GM12878 (cell line): Measurements from ENCODE around the gene GPR78. TPM values are rescaled to one million over a fixed set of nuclear protein-coding genes. Genes with fewer than 3 reads are reported as not detected.

ENCODE experiments used
- ATAC-seq: fragments of 200-7000 bp; cut with Tn5 transposase; 3 replicates; pipeline ENCODE4 v1.9.1; 2020; ENCODE audit warnings: mild to moderate bottlenecking, moderate library complexity
- BruUV-seq: library from RNA; stranded (reverse); fragments of 400-500 nt; replicated peaks from 2 replicates; lab custom pipeline; 2021; lab: Mats Ljungman, UMichigan
- CTCF ChIA-PET: fragments of 300-600 bp; sonication (Branson Sonifier 250); formaldehyde crosslinking; extraction: SDS; loops from one replicate; lab custom pipeline; 2021; ENCODE audit warnings: inconsistent platforms; lab: Yijun Ruan, JAX
- POLR2A ChIA-PET: fragments of 350-600 bp; formaldehyde crosslinking; extraction: SDS; loops from one replicate; lab custom pipeline; 2021; ENCODE audit warnings: inconsistent platforms; lab: Charles Lee
- RAD21 ChIA-PET: fragments of 300-600 bp; sonication (Branson Sonifier 250); formaldehyde crosslinking; loops from one replicate; lab custom pipeline; 2023; ENCODE audit warnings: antibody characterized with exemption; ENCODE audit not compliant: unreplicated experiment; lab: Charles Lee
- SMC1A ChIA-PET: fragments of 300-600 bp; sonication (Branson Sonifier 250); formaldehyde crosslinking; loops from one replicate; lab custom pipeline; 2023; ENCODE audit not compliant: unreplicated experiment, uncharacterized antibody; lab: Charles Lee
- DNase-seq: peaks from one replicate; pipeline ENCODE4 v3.0.0-alpha.2; 2011; ENCODE audit warnings: low read depth, low spot score
- FAIRE-seq: peaks from 3 replicates; lab custom pipeline; 2011; peaks lifted over from hg19 to GRCh38; lab: Jason Lieb, UNC
- H2AFZ ChIP-seq: 2 replicates; pipeline ENCODE4 v1.6.0; 2011; ENCODE audit warnings: low read depth, low read length, control low read depth; ENCODE audit not compliant: control insufficient read depth
- H3K27ac ChIP-seq: 2 replicates; pipeline ENCODE4 v1.5.1; 2011; ENCODE audit warnings: control low read depth; ENCODE audit not compliant: control insufficient read depth, insufficient read depth
- H3K27me3 ChIP-seq, 2 experiments: replicated peaks in 1 of 2; 2 replicates each; pipeline versions ENCODE4 v1.6.0 to v1.6.1; 2011; ENCODE audit warnings: low read length in 1 of 2; ENCODE audit not compliant: control insufficient read depth in 2 of 2, insufficient read depth in 2 of 2
- H3K36me3 ChIP-seq, 2 experiments: 2 replicates each; pipeline ENCODE4 v1.5.1; 2011; ENCODE audit warnings: low read length in 1 of 2; ENCODE audit not compliant: control insufficient read depth in 2 of 2, insufficient read depth in 2 of 2
- H3K4me1 ChIP-seq: 2 replicates; pipeline ENCODE4 v1.6.1; 2011; ENCODE audit warnings: mild to moderate bottlenecking, low read length, moderate library complexity, mixed read lengths; ENCODE audit not compliant: control insufficient read depth, insufficient read depth
- H3K4me2 ChIP-seq: 2 replicates; pipeline ENCODE4 v1.6.0; 2011; ENCODE audit warnings: control low read depth; ENCODE audit not compliant: control insufficient read depth, insufficient read depth
- H3K4me3 ChIP-seq: fragments of 200-600 bp; sonication (generic); 2 replicates; pipeline ENCODE4 v1.5.1; 2016
- H3K79me2 ChIP-seq: 2 replicates; pipeline ENCODE4 v1.6.0; 2011; ENCODE audit warnings: low read length; ENCODE audit not compliant: control insufficient read depth, insufficient read depth
- H3K9ac ChIP-seq: 2 replicates; pipeline ENCODE4 v1.8.0; 2011; ENCODE audit warnings: low read length, control low read depth, mixed read lengths; ENCODE audit not compliant: control insufficient read depth, insufficient read depth
- H3K9me3 ChIP-seq: replicated peaks from 3 replicates; pipeline ENCODE4 v1.5.1; 2011; ENCODE audit warnings: mild to moderate bottlenecking, low read length; ENCODE audit not compliant: control insufficient read depth, insufficient read depth
- H4K20me1 ChIP-seq: 2 replicates; pipeline ENCODE4 v1.6.0; 2011; ENCODE audit not compliant: control insufficient read depth, insufficient read depth
- BACH1 ChIP-seq: fragments of 450-650 bp; IDR thresholded peaks from 2 replicates; pipeline ENCODE4 v1.6.1; 2017; ENCODE audit warnings: mild to moderate bottlenecking, borderline replicate concordance
- ETV6 ChIP-seq, 2 experiments: fragments of 450-650 bp in 1 of 2; IDR thresholded peaks in 1 of 2; conservative IDR thresholded peaks in 1 of 2; 2 replicates each; pipeline ENCODE4 v1.6.1; 2014; ENCODE audit warnings: antibody characterized with exemption in 1 of 2, borderline replicate concordance in 1 of 2, low read depth in 1 of 2, mild to moderate bottlenecking in 1 of 2, moderate library complexity in 1 of 2
- EZH2 ChIP-seq: IDR thresholded peaks from 2 replicates; pipeline ENCODE4 v1.6.1; 2012; ENCODE audit warnings: low read depth, mild to moderate bottlenecking, control low read depth, inconsistent platforms, low read length, borderline replicate concordance; ENCODE audit not compliant: control insufficient read depth
- PML ChIP-seq: IDR thresholded peaks from 2 replicates; pipeline ENCODE4 v1.6.1; 2012; ENCODE audit warnings: low read length, inconsistent platforms
- RB1 ChIP-seq: fragments of 450-650 bp; formaldehyde crosslinking; IDR thresholded peaks from 2 replicates; pipeline ENCODE4 v1.6.1; 2017; ENCODE audit warnings: mild to moderate bottlenecking, borderline replicate concordance
- RBBP5 ChIP-seq: fragments of 200-600 bp; sonication (generic); conservative IDR thresholded peaks from 2 replicates; pipeline ENCODE4 v1.6.1; 2016
- RELA ChIP-seq: fragments of 450-650 bp; IDR thresholded peaks from 2 replicates; pipeline ENCODE4 v1.8.0; 2014; ENCODE audit warnings: borderline replicate concordance; ENCODE audit not compliant: partially characterized antibody
- RFX5 ChIP-seq: IDR thresholded peaks from 2 replicates; pipeline ENCODE4 v1.6.1; 2011; ENCODE audit warnings: low read depth, low read length, improper control_type of control experiment
- ZNF24 ChIP-seq: fragments of 450-650 bp; IDR thresholded peaks from 2 replicates; pipeline ENCODE4 v1.6.1; 2017; ENCODE audit warnings: antibody characterized with exemption, mild to moderate bottlenecking
- ZNF274 ChIP-seq: IDR thresholded peaks from one replicate; pipeline ENCODE4 v1.8.0; 2011; ENCODE audit not compliant: insufficient read length, insufficient read depth
- ZNF622 ChIP-seq: fragments of 450-650 bp; IDR thresholded peaks from 2 replicates; pipeline ENCODE4 v1.6.1; 2017; ENCODE audit warnings: mild to moderate bottlenecking, inconsistent platforms
- WGBS: methylation state at CpG from one replicate; pipeline ENCODE4 v1.1.6; 2016; ENCODE audit warnings: low lambda C conversion rate; ENCODE audit not compliant: insufficient replicate concordance, insufficient coverage; ENCODE audit errors: missing lambda C conversion rate; 5-methylcytosine and 5-hydroxymethylcytosine counted together
- in situ Hi-C: fragments of 300-500 bp; cut with MboI; formaldehyde crosslinking; loops from 9 replicates; pipeline ENCODE4 v1.14.3; 2018; ENCODE audit warnings: mixed read lengths
- intact Hi-C: fragments of 100-400 bp; cut with micrococcal nuclease; formaldehyde crosslinking; loops from one replicate; pipeline ENCODE4 v1.14.2; 2022; ENCODE audit not compliant: unreplicated experiment
- polyA plus RNA-seq, 11 experiments: library from polyadenylated mRNA; depleted of rRNA in 4 of 11; unstranded in 6 of 11; stranded (reverse) in 5 of 11; fragments of >200 nt; fragmentation: Nextera tagmentation in 4 of 11; fragmentation: Illumina TruSeq in 1 of 11; extraction: Ambion mirVana in 4 of 11; extraction: Trizol in 1 of 11; gene quantifications; 1 replicate in 1 of 11; 2 replicates in 10 of 11; pipeline versions ENCODE4 v1.2.1 to v1.2.3, GENCODE V29; 2011 to 2016; ENCODE audit warnings: inconsistent platforms in 2 of 11, missing spikeins in 2 of 11, low read depth in 1 of 11
- total RNA-seq, 4 experiments: library from RNA; depleted of rRNA in 3 of 4; stranded (reverse); fragments of >200 nt in 3 of 4; fragmentation: Illumina TruSeq in 1 of 4; extraction: Trizol in 1 of 4; gene quantifications; 2 replicates each; pipeline versions ENCODE4 v1.2.1 to v1.2.3, GENCODE V29; 2013 to 2021
- TF ChIP-seq, protein P1 (sequence below): fragments of 450-650 bp; IDR thresholded peaks from 2 replicates; pipeline ENCODE4 v1.6.1; 2017; ENCODE audit warnings: low read depth, mild to moderate bottlenecking, moderate library complexity
- TF ChIP-seq, protein P2 (sequence below): fragments of 450-650 bp; IDR thresholded peaks from 2 replicates; pipeline ENCODE4 v1.6.1; 2017; ENCODE audit warnings: borderline replicate concordance
- TF ChIP-seq, protein P3 (sequence below): fragments of 450-650 bp; IDR thresholded peaks from 2 replicates; pipeline ENCODE4 v1.6.1; 2018; ENCODE audit warnings: borderline replicate concordance, mild to moderate bottlenecking; ENCODE audit not compliant: partially characterized antibody

GPR78 gene
- total and polyA plus RNA-seq, 10 of the 15 experiments (the other 5 are each of a cell fraction or from before 2014, with no cell fraction given): 0.03 TPM; not detected in 9

DNA sequence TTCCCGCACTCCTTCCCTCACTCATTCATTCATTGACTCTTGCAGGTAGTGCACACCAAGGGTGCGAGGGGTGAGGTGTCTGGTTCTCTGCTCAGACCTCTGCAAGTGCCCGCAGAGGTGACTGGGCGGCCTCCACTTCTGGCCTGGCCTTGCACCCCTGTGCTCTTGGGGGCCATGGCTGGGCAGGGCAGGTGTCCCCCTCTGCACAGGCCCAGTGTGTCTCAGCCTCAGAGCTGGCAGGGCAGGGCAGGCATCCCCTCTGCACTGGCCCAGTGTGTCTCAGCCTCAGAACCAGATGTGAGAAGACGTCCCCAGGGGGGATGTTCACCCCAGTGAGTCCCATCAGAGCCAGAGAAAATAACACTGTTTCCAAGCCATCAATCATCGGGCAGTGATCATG lies 29.2 kb downstream of the GPR78 start:
- Histone ChIP-seq H3K4me2 (no peak overlapping the region), H3K4me3 (no peak overlapping the region), H3K4me1 (no peaks in the 10 kb centered on the region), H3K79me2 (no peaks in the 10 kb centered on the region), H2AFZ (no peak overlapping the region), H3K9me3 (no peaks in the 10 kb centered on the region), H3K27ac (no peak overlapping the region), H4K20me1 (no peaks in the 10 kb centered on the region), H3K9ac (no peak overlapping the region), H3K36me3 (no peaks in the 10 kb centered on the region), H3K27me3 (no peaks in the 10 kb centered on the region)
- CTCF ChIA-PET: no interaction called here
- SMC1A ChIA-PET: no interaction called here
- no TSS peak for BruUV-seq
- FAIRE-seq (no peak), ATAC-seq (no peak), DNase-seq (no peak)
- 23% methylated on average over 6 of the region's 6 CpGs for WGBS
- POLR2A ChIA-PET: no interaction called here
- RAD21 ChIA-PET: interaction anchor here (0.6 kb wide), 1 partner anchor 313 kb away, joined by 3 read pairs; no protein-coding TSS in a partner anchor
- intact Hi-C loops (no loop called here), in situ Hi-C loops (no loop called here)
- no peak for TF ChIP-seq RB1
- TF ChIP-seq, protein P1, sequence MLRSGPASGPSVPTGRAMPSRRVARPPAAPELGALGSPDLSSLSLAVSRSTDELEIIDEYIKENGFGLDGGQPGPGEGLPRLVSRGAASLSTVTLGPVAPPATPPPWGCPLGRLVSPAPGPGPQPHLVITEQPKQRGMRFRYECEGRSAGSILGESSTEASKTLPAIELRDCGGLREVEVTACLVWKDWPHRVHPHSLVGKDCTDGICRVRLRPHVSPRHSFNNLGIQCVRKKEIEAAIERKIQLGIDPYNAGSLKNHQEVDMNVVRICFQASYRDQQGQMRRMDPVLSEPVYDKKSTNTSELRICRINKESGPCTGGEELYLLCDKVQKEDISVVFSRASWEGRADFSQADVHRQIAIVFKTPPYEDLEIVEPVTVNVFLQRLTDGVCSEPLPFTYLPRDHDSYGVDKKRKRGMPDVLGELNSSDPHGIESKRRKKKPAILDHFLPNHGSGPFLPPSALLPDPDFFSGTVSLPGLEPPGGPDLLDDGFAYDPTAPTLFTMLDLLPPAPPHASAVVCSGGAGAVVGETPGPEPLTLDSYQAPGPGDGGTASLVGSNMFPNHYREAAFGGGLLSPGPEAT: no peak
- no peak for TF ChIP-seq ZNF274
- TF ChIP-seq ZNF24: no peak
- no peak for TF ChIP-seq EZH2
- TF ChIP-seq, protein P2, sequence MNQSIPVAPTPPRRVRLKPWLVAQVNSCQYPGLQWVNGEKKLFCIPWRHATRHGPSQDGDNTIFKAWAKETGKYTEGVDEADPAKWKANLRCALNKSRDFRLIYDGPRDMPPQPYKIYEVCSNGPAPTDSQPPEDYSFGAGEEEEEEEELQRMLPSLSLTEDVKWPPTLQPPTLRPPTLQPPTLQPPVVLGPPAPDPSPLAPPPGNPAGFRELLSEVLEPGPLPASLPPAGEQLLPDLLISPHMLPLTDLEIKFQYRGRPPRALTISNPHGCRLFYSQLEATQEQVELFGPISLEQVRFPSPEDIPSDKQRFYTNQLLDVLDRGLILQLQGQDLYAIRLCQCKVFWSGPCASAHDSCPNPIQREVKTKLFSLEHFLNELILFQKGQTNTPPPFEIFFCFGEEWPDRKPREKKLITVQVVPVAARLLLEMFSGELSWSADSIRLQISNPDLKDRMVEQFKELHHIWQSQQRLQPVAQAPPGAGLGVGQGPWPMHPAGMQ: no peak
- no peak for TF ChIP-seq PML
- TF ChIP-seq RELA: no peak
- TF ChIP-seq RBBP5: no peak
- TF ChIP-seq, protein P3, sequence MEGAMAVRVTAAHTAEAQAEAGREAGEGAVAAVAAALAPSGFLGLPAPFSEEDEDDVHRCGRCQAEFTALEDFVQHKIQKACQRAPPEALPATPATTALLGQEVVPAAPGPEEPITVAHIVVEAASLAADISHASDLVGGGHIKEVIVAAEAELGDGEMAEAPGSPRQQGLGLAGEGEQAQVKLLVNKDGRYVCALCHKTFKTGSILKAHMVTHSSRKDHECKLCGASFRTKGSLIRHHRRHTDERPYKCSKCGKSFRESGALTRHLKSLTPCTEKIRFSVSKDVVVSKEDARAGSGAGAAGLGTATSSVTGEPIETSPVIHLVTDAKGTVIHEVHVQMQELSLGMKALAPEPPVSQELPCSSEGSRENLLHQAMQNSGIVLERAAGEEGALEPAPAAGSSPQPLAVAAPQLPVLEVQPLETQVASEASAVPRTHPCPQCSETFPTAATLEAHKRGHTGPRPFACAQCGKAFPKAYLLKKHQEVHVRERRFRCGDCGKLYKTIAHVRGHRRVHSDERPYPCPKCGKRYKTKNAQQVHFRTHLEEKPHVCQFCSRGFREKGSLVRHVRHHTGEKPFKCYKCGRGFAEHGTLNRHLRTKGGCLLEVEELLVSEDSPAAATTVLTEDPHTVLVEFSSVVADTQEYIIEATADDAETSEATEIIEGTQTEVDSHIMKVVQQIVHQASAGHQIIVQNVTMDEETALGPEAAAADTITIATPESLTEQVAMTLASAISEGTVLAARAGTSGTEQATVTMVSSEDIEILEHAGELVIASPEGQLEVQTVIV: no peak
- no peak for TF ChIP-seq RFX5
- no peak for TF ChIP-seq ZNF622
- TF ChIP-seq ETV6 (conservative IDR thresholded peaks at IDR 0.05 in 1 of 2, IDR thresholded peaks at IDR 0.05 in 1 of 2; ENCODE audit: borderline replicate concordance in 1 of 2, low read depth in 1 of 2): no peak
- no peak for TF ChIP-seq BACH1
